Activated naive CD4-positive, alpha-beta T cell treated with anti-CD3 and anti-CD28 coated beads, Interleukin-2, amount 50 U/mL, for 24 hours (primary cell): ENCODE measurements around the gene HSPG2.

Experiments
- H3K27ac Mint-ChIP-seq: one replicate; pipeline ENCODE4 v1.8.0; 2021; ENCODE audit warnings: mild to moderate bottlenecking, mixed read lengths
- H3K27me3 Mint-ChIP-seq: one replicate; pipeline ENCODE4 v1.8.0; 2021; ENCODE audit warnings: mixed read lengths
- H3K36me3 Mint-ChIP-seq: one replicate; pipeline ENCODE4 v1.8.0; 2021; ENCODE audit warnings: mixed read lengths
- H3K4me1 Mint-ChIP-seq: one replicate; pipeline ENCODE4 v1.8.0; 2021; ENCODE audit warnings: mixed read lengths
- H3K4me3 Mint-ChIP-seq: one replicate; pipeline ENCODE4 v1.8.0; 2021; ENCODE audit warnings: mild to moderate bottlenecking, mixed read lengths
- H3K9me3 Mint-ChIP-seq: one replicate; pipeline ENCODE4 v1.8.0; 2021; ENCODE audit warnings: mixed read lengths

The HSPG2 gene

GRCh38 chr1:21940492-21940891 lies 3.4 kb upstream of the HSPG2 start:
- Mint-ChIP-seq H3K27ac (no peak overlapping the region), H3K9me3 (no peaks in the 10 kb centered on the region), H3K4me3 (no peak overlapping the region), H3K27me3 (no peaks in the 10 kb centered on the region), H3K4me1 (peaks cover 14% of the 10 kb centered on the region), H3K36me3 (no peaks in the 10 kb centered on the region)

DNA sequence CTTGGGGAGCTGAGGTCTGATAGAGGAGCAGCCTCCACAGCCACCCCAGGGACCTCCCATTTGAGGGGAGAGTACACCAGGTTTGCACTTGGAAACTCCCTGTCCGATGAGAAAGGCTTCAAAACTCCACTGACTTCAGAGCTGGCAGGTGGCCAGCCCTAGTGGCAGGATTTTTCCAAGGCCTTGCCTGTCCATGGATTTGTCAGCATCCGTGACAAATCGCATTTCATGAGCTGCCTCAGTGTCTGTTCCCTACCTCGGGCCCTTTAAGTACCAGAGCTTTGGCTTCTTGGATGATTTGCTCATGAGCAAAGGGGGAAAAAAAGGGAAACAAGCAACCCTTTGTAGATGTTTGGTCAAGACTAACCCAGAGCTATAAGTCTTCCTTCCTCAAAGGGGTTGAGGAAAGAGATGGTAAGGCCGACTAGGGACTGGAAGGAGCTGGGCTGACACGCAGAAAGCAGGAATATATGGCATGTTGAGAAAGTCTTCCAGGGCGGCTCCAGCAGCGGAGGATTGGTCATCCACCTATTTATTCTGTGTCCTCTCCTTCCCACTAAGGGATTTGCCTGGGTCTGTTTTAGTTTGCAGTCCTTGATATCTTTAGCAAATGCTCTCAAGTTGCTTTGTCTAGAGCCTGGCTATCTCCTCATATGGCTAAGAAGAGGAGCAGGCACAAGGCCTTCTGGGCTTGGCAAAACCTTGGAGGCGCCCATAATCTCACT lies 2.7 kb upstream of the HSPG2 start:
- H3K27me3 Mint-ChIP-seq = no peaks in the 10 kb centered on the region
- H3K36me3 Mint-ChIP-seq = no peaks in the 10 kb centered on the region
- H3K27ac Mint-ChIP-seq = no peak overlapping the region
- peaks cover 16% of the 10 kb centered on the region for H3K4me1 Mint-ChIP-seq
- H3K4me3 Mint-ChIP-seq = no peak overlapping the region
- no peaks in the 10 kb centered on the region for H3K9me3 Mint-ChIP-seq

GRCh38 chr1:21938732-21939538 lies 1.8 kb upstream of the HSPG2 start:
- no peaks in the 10 kb centered on the region for H3K27me3 Mint-ChIP-seq
- H3K4me1 Mint-ChIP-seq = peaks cover 20% of the 10 kb centered on the region
- peak overlapping the region; percentile 90 for H3K4me3 Mint-ChIP-seq
- no peak overlapping the region for H3K27ac Mint-ChIP-seq
- H3K36me3 Mint-ChIP-seq = no peaks in the 10 kb centered on the region
- no peaks in the 10 kb centered on the region for H3K9me3 Mint-ChIP-seq

GRCh38 chr1:21937372-21938121 lies 437 bp upstream of the HSPG2 start:
- Mint-ChIP-seq H3K27ac (peak overlapping the region; percentile 92), H3K4me1 (peaks cover 25% of the 10 kb centered on the region), H3K36me3 (no peaks in the 10 kb centered on the region), H3K9me3 (no peaks in the 10 kb centered on the region), H3K4me3 (peak overlapping the region; percentile 90), H3K27me3 (no peaks in the 10 kb centered on the region)

- H3K27me3 Mint-ChIP-seq = no peaks in the 10 kb centered on the region
- H3K4me1 Mint-ChIP-seq = peaks cover 25% of the 10 kb centered on the region
- H3K27ac Mint-ChIP-seq = no peak overlapping the region
- peak overlapping the region; percentile 73 for H3K4me3 Mint-ChIP-seq
- H3K9me3 Mint-ChIP-seq = no peaks in the 10 kb centered on the region
- H3K36me3 Mint-ChIP-seq = no peaks in the 10 kb centered on the region
Observed at GRCh38 chr1:21936366-21937031, 611 bp downstream of the HSPG2 start.

GRCh38 chr1:21935891-21936365 lies 1.2 kb downstream of the HSPG2 start:
- H3K4me3 Mint-ChIP-seq = peak overlapping the region; percentile 61
- peaks cover 25% of the 10 kb centered on the region for H3K4me1 Mint-ChIP-seq
- no peaks in the 10 kb centered on the region for H3K9me3 Mint-ChIP-seq
- no peak overlapping the region for H3K27ac Mint-ChIP-seq
- H3K36me3 Mint-ChIP-seq = no peaks in the 10 kb centered on the region
- no peaks in the 10 kb centered on the region for H3K27me3 Mint-ChIP-seq

- Mint-ChIP-seq H3K4me1 (peaks cover 25% of the 10 kb centered on the region), H3K27ac (no peak overlapping the region), H3K36me3 (no peaks in the 10 kb centered on the region), H3K9me3 (no peaks in the 10 kb centered on the region), H3K4me3 (peak overlapping the region; percentile 61), H3K27me3 (no peaks in the 10 kb centered on the region)
Observed at GRCh38 chr1:21935393-21935804, 1.7 kb downstream of the HSPG2 start.

- Mint-ChIP-seq H3K9me3 (no peaks in the 10 kb centered on the region), H3K27me3 (no peaks in the 10 kb centered on the region), H3K27ac (no peak overlapping the region), H3K4me3 (peak overlapping the region; percentile 39), H3K4me1 (peaks cover 24% of the 10 kb centered on the region), H3K36me3 (no peaks in the 10 kb centered on the region)
Observed at GRCh38 chr1:21933397-21934248, 3.5 kb downstream of the HSPG2 start.

DNA sequence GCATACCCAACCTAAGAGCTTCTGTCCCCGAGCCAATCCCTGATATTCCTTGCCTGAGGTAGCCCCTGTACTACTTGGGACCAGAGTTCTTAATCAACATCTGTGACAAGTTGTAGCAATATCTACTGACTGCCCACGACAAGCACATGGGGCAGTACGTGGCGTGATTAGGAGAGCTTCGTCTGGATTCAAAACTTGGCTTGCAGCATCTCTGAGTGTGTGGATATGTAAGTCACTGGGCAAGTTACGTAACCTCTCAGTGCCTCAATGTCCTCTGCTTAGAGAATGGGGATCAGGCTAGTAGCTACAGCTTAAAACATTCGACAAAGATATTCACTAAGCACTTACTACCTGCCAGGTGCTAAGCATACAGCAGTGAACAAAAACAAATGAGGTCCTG lies 5.0 kb downstream of the HSPG2 start:
- Mint-ChIP-seq H3K9me3 (no peaks in the 10 kb centered on the region), H3K36me3 (no peaks in the 10 kb centered on the region), H3K4me3 (no peak overlapping the region), H3K27me3 (no peaks in the 10 kb centered on the region), H3K4me1 (peaks cover 12% of the 10 kb centered on the region), H3K27ac (no peak overlapping the region)

DNA sequence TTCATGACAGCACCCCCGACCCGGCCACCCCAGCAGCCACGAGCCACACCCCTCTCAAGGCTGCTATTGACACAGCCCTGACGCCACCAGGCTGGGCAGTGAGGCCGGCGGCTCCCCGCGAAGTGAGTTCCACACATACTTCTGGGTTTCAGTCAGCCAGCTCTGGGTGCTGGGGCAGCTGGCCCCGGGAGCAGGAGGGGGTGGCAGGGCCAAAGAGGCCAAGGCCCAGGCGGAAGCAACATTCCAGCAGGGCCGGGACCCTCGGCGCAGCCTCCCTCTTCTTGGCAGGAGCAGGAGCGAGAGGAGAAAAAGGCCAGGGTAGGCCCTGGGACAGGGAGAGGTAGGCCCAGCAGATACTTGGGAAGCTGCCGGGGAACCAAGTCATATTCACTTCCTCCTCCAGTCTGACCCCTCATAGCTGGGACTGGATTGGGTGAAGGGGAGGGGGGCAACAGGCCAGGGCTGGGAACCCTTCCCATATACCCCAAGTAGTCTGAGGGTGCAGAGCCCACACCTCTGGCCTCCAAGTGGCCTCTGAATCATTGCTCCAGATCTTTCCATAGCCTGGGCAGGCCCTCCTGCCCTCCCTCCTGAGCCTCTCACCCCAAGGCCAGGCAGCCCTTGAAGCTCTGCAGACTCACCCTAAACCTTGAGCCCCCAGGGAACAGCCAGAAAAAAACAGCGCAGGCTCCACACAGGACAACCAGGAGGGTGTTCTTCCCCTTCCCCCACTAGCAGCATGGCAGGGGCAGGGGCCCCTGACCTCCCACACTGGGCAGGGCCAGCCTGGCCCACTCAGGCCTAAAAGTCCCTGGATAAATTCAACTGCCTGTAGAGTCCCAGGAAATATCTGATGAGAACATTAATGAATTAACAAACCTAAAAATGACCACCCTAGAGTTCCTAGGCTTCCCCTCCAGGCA lies 5.7 kb downstream of the HSPG2 start:
- H3K9me3 Mint-ChIP-seq = no peaks in the 10 kb centered on the region
- no peak overlapping the region for H3K4me3 Mint-ChIP-seq
- no peaks in the 10 kb centered on the region for H3K27me3 Mint-ChIP-seq
- H3K36me3 Mint-ChIP-seq = no peaks in the 10 kb centered on the region
- peaks cover 12% of the 10 kb centered on the region for H3K4me1 Mint-ChIP-seq
- no peak overlapping the region for H3K27ac Mint-ChIP-seq

- H3K36me3 Mint-ChIP-seq = no peaks in the 10 kb centered on the region
- no peaks in the 10 kb centered on the region for H3K27me3 Mint-ChIP-seq
- no peaks in the 10 kb centered on the region for H3K9me3 Mint-ChIP-seq
- H3K27ac Mint-ChIP-seq = no peak overlapping the region
- H3K4me1 Mint-ChIP-seq = peaks cover 12% of the 10 kb centered on the region
- H3K4me3 Mint-ChIP-seq = no peak overlapping the region
Observed at GRCh38 chr1:21930629-21931170, 6.4 kb downstream of the HSPG2 start.

- Mint-ChIP-seq H3K4me1 (peaks cover 8% of the 10 kb centered on the region), H3K36me3 (no peaks in the 10 kb centered on the region), H3K9me3 (no peaks in the 10 kb centered on the region), H3K4me3 (no peak overlapping the region), H3K27ac (no peak overlapping the region), H3K27me3 (no peaks in the 10 kb centered on the region)
Observed at GRCh38 chr1:21930080-21930571, 7.0 kb downstream of the HSPG2 start.

- Mint-ChIP-seq H3K27me3 (no peaks in the 10 kb centered on the region), H3K4me3 (no peak overlapping the region), H3K36me3 (no peaks in the 10 kb centered on the region), H3K27ac (no peak overlapping the region), H3K9me3 (no peaks in the 10 kb centered on the region), H3K4me1 (no peaks in the 10 kb centered on the region)
Observed at GRCh38 chr1:21927533-21928237, 9.4 kb downstream of the HSPG2 start.
